NK-92 (cell line): Measurements from ENCODE around the gene EXTL1.
"Not testable (repeated sequence)": the region's sequence is repeated elsewhere in the genome, so short reads cannot be mapped to it uniquely, and the experiment has no call there.

Experiments used
- DNase-seq: peaks from one replicate; lab custom pipeline; 2025; ENCODE audit not compliant: unreplicated experiment; lab: John Stamatoyannopoulos, UW

EXTL1 gene, protein sequence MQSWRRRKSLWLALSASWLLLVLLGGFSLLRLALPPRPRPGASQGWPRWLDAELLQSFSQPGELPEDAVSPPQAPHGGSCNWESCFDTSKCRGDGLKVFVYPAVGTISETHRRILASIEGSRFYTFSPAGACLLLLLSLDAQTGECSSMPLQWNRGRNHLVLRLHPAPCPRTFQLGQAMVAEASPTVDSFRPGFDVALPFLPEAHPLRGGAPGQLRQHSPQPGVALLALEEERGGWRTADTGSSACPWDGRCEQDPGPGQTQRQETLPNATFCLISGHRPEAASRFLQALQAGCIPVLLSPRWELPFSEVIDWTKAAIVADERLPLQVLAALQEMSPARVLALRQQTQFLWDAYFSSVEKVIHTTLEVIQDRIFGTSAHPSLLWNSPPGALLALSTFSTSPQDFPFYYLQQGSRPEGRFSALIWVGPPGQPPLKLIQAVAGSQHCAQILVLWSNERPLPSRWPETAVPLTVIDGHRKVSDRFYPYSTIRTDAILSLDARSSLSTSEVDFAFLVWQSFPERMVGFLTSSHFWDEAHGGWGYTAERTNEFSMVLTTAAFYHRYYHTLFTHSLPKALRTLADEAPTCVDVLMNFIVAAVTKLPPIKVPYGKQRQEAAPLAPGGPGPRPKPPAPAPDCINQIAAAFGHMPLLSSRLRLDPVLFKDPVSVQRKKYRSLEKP

DNA sequence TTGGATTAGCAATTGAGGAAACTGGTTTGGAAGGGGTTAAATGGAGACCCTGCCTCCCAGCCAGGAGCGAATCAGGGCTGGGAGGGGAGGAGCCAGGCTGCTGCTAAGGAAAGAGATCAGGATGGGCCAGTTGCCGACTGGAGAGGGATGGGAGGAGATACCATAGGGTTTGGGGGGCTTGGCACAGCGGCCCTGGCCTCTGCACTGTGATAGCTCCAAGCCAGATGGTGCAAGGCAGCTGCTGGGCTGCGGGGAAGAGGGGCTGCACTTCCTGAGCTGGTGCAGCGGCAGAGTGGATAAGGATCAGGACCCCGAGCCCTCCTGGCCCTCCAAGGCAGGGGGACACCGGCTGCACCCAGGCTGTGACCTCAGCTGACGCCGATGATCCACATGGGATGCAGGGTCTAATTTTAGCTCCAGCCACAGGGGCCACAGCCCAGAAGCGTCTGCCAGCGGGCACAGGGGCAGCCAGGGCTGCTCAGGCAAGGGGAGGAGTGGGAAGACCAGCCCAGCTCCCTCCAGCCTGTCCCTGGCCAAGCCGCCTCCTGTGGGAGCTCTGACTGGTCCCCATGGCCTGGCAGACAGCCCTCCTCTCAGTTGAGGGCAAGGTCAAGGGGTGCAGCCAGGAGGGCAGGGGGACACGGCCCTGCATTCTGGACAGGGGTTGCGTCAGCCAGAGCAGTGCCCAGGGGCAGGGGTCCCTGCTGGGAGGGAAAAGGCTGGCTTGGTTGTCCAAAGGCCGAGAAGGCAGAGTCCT is at the start of gene EXTL1:
Gene EXTL1, plus strand, starts transcription at position 129 of the 757 bp plus-strand sequence. CDS start 872 bp downstream, outside the sequence.
- DNase-seq, result no peak

DNA sequence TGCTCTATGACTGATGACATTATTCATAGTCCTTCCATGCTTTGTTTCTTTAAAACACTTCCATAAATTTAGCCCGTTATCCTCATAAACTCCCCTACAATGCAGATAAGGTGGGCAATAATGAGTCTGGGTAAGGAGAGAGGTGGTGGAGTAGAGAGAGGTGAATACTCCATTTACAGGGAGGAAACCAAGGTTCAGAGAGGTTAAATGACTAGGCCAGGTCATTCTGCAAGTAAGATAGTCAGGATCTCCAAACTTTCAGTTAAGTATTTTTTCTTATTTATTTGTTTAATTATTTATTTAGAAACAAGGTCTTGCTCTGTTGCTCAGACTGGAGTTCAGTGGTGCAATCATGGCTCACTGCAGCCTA is 49.8 kb upstream of the EXTL1 start:
- DNase-seq, result no peak

DNA sequence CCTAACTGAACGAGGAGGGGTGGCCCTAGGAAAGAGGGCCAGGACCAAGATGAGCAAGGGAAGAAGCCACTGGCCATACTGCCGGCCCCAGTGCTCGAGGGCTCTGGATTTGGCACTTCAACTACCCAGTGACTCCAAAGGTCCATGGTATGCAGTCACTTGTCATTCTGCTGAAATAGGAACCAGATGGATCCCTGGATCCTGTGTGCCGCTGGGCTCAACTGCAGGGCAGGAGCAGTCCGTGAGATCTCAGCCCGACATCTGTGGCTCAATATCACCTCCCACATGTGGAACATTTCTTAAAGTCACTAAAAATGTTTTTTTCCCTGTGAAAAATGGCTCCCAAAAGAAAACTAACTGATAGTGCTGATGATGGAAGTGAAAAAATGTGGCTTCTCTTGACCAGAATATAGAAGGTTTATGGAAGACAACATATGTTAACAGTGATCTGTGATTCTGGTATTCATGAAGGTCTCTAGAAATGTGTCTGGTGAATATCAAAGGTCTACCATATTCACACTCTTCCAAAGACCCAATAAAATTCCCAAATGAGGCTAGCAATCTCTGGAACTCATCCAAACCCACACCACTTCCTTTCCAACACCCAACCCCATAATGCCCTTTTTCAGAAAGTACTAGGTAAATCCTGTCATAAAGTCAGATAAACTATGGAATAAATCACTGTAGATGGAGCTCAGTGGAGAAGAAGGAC is 47.8 kb upstream of the EXTL1 start:
- DNase-seq, result no peak

DNA sequence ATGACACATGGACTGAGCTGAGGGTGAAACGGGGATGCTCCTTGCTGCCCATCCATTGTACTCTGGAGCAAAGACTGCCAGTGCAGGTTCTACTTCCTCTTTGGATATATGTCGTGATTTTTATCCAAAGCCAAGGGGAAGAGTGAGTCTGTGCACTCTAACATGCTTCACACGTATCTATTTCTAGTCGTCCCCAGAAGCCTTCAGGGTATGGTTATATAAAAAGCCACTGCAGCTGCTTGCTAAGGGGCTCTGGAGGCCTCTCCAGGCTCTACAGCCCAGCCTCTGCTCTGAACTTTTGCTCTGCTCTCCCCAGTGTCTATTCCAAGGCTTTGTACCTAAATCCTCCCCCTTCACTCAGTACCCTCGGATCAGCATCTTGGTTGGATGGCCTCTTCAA is 43.8 kb upstream of the EXTL1 start:
- DNase-seq, result no peak

DNA sequence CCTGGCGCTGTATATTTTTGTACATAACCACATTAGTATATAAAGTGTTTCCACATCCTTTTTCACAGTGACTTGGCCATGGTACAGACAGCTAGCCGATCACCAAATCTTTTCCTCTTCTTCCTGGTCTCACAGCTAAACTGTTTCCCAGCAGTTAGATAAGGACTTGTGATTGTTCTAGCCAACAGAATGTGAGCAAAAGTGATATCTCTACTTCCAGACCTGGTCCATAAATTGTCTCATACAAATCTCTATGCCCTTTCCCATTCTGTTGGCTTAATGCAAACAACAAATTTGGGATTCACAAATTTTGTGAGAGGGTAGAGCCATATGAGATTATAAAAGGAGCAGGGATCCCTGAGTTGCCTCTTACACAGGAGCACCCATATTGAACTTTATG is 43.2 kb upstream of the EXTL1 start:
- DNase-seq, result no peak

DNA sequence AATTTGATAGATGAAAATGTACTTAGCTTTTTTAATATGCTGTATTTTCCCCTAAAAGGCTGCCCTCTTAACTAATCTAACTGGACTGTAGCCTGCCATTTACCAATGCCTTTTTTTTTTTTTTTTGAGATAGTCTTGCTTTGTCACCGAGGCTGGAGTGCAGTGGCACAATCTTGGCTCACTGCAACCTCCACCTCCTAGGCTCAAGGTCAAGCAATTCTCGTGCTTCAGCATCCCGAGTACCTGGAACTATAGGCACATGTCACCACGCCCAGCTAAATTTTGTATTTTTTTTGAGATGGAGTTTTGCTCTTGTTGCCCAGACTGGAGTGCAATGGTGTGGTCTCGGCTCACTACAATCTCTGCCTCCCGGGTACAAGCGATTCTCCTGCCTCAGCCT is 42.4 kb upstream of the EXTL1 start:
- no peak for DNase-seq

DNA sequence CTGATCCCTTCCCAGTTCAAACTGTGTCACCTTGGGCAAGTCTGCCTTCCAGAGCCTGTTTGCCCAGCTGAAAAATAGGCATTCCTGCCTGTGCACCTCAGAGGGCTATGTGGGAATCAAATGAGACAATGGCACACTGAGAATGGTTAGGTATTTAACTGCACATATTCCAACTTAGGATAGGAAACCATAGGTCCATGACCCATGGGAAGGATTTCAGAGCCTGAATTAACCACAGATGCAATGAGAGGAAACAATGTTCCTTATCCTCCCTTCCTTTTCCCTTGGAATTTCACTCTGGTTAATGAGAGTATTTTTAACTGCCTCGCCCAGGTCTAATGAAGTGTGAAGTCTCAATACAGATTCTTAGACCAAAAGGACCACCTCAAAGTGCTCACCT is 36.4 kb upstream of the EXTL1 start:
- DNase-seq, result no peak

DNA sequence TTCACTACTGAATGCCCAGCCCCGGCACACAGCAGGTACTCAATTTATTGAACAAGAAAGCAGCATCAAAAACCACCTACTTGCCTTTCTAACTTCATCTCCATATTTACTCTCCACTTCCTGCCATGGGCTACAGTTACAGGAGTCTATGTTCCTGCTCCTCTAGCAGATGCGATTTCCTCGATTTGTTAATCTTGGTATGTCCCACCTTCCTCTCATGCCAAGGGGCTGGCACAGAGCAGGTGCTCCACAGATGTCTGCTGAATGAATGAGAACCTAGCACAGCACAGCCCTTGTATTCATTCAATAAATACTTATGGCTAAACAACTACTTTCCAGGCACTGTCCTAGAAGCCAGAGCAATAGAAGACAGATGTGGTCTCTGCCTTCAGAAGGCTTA is 35.9 kb upstream of the EXTL1 start:
- no peak for DNase-seq

DNA sequence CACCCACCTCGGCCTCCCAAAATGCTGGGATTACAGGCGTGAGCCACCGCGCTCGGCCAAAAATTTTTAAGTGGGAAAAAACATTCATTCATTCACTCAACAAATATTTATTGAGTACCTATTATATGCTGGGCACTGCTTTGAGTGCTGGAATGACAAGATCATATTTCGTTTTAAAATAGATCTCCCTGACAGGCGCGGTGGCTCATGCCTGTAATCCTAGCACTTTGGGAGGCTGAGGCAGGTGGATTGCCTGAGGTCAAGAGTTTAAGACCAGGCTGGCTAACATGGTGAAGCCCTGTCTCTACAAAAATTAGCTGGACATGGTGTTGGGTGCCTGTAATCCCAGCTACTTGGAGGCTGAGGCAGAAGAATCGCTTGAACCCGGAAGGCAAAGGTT is 34.8 kb upstream of the EXTL1 start:
- DNase-seq, result not testable (repeated sequence)

DNA sequence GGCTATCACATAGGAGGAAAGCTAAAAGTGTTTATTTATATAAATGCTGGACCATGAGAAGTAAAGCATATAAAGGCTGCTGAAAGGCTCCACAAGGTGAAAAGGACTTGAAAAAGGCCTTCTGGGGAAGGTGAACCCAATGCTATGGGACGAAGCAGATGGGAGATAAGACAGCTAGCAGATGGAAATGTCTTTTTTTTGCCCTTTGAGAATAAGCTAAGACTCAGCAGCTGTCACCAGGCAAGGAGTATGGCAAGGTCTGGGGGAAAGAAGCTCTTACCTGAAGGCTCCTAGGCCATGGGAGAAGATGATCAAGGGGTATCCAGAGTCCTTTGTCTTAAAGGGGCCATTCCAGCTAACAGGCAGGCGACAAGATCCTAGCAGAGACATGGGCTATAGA is 33.6 kb upstream of the EXTL1 start:
- DNase-seq, result no peak

DNA sequence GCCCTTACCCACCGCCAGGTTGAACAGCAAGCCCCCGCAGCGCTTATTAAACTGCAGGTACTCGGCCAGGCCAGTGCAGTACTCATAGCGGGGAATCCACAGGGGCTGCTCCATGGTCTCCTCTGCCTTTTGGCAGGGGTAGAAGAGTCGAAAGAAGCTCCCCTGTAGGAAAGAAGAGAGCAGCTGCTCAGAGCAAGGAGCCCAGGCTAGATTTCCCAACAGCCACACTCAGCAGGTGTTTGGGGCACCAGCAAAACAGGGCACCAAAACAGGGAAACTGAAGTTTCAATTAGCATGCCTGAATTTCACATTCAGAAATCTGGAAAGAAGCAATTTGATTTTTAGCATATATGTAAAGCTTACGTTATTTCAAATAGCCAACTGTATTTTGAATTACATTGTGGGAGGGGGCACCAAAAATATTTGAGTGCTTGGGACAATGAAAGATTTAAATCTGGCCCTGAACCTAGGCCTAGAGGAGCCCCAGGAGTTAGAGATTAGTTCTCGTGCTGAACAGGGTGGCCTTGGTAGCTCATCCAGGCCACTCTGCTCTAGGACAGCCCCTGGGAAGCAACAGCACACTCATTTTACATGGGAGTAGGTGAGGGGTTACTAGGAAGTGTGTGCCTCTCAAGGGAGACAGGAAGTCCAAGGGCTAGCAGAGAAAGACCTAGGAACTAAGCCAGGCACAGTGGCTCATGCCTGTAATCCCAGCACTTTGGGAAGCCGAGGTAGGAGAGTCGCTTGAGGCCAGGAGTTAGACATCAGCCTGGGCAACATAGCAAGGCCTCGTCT is 31.9 kb upstream of the EXTL1 start:
- DNase-seq, result no peak

DNA sequence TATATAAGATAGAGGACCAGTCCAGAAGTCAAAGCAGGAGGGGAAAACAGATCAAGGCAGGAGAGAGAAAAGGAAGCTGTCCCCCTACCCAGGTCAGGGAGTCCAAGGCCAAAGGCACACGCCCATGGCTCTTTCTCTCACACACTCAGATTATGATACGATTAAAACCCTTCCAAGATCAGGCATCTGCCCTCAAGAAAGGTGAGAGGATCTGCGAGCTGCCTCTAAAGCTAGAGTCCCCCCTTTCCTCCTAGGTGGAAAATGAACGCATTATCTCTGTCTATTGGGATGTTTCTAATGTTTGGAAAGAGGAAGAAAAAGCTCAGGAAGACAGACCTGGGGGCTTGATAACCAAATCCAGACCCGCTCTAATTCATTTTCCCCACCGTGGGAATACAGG is 31.3 kb upstream of the EXTL1 start:
- no peak for DNase-seq

DNA sequence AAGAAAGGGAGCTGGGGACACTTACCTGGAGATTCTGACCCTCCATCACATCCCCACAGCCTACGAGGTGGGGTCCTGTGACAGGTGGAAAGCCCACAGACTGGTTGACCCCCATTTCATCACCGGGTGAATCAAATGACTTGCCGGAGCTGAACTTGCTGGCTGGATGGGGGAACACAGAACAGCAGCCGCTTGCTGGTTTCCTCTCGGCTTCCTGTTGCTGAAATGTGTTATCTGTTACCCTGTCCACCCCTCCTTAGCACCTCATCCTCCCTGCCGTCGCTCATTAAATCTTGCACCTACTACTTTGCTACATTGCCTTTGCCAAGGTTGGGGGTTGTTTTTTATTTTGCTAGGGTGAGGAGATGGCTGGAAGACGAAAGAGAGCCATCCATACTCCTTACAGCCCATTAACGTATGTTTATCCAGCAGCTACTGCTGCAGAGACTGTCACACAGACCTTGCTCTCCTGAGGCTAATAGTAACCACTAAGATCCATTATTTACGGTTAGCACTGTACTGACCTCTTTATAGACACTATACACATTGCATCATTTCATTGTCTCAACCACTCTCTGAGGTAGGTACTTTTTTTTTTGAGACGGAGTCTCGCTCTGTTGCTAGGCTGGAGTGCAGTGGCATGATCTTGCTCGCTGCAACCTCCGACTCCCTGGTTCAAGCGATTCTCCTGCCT is 30.7 kb upstream of the EXTL1 start:
- no peak for DNase-seq

DNA sequence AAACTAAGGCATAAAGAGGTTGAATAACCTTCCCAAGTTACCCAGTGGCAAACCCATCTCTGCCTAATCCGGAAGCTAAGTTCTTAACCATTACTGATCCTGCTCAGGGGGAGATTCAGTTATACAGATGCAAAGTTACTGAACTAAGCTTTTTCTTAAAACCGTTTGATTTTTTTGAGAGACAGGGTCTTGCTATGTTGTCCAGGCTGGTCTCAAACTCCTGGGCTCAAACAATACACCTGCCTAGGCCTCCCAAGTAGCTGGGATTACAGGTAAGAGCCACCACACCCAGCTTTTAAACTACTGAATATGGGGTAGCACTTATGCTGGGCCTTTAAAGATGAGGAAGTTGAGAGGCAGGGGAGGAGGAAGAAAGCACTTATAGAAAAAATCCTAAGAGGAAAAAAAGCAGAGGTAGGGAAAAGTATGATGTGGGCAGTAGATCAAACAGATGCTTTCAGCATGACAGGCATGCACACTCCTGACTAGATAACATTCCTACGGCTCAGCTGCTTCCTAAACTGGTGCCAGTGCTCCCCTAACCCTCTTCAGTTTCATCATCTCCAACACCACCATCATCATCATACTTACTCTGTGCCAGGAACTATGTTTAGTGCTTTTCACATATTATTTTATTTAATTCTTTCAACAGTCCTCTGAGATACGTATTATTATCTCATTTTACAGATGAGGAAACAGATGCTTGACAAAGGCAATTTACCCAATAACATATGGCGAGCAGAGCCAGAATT is 29.5 kb upstream of the EXTL1 start:
- DNase-seq, result no peak

DNA sequence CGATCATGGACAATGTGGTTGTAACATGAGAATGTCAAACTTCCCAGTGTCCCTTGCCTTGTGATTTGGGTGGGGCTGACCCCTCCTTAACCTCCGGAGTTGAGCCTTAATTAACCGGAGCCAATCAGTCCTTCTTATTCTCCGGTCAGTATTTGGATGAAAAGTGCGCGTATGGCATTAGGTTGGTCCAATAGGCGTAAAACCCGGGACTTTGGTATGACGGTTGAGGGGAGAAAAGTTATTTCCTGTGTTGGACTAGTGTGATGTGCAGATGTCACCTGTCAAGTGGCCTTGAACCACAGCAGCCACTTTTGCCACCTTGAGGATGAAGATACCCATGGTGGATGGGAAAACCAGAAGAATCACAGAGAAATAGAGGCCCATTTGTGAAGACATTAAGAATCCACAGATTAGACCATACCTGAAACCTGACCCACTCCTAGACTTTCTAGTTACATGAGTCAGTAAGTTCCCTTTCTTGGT is 28.8 kb upstream of the EXTL1 start:
- DNase-seq, result no peak

DNA sequence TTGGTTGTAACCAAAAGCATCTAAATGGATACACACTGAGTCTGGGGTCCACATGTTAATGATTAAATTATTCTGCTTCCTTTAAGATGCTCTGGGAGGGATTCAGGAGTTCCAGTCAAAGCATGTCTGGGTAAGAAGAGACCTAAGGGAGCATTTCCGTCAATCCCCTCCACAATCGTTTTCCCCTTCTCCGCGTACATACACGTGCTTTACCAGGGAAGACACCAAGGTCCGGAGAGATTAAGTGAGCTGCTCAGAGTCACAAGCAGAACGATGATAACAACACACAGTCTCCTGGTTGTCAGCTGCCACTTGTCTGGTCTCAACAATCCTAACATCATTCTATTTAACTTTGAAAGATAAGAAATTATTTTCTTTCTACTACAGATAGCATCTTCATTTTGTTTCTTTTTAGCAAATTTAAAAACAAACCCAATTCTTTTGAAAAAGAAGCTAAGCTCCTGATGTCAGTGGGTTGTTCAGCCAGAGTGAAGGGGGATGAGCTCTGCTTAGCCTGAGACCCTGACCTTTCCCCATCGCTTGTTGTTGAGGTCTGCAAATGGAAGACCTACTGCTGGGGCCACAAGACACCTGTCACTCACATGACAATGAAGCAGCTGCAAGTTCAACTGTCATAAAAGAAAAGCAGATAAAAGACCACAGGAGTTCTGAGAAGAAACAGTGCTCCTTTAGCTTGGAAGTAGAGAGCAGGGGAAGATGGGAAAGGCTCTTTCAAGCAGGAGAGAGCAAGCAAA is 28.2 kb upstream of the EXTL1 start:
- DNase-seq, result no peak

DNA sequence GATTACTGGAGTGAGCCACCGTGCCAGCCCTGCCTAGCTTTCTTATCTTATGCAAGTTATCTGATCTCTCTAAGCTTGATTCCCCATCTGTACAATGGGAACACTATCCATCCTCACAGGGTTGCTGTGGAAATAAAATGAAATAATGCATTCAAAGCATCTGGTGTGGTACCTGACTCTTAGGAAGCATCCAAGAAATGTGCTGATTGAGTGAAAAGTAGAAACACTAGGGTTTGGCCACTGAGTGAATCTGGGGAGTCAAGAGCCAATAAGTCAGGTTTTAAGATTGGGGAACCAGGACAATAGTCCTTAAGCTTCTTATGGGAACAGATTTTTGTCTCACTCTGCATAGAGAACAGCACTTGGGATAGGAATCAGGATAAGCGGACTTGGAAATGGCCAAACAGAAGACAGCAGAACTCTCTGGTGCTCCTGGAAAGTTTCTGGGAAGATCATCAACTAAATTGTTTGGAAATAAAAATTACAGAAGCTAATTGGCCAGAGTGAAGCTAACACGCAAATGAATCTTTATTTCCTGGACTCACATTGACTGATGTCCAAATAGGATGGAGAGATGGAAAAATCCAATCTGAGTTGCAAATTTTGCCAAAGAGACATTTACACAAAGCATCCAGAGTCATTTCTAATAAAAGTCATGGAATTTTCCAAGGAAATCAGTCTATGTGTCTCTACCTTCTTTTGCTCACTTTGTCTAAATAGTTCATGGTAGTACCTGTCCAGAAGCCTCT is 27.0 kb upstream of the EXTL1 start:
- DNase-seq, result no peak
